Measurements from ENCODE around the gene HHAT.

- TF ChIP-seq CTCF (IDR thresholded peaks at IDR 0.05) (no peak), POLR2A (IDR thresholded peaks at IDR 0.05) (no peak)
Measured at GRCh38 chr1:210594605-210595004, 265.9 kb downstream of the HHAT start.

All from esophagus squamous epithelium (tissue), 4 donors.